EL (cell line): ENCODE results near the gene SPOP.
"Not testable (repeated sequence)": the region's sequence is repeated elsewhere in the genome, so short reads cannot be mapped to it uniquely, and the experiment has no call there.

Source experiments
- DNase-seq: peaks from one replicate; pipeline ENCODE4 v3.0.0-alpha.2; 2016

SPOP gene

GRCh38 chr17:49677933-49678847 lies at the start of gene SPOP:
TSS of gene SPOP (minus strand) at chr17:49678097. CDS start at chr17:49622810, 55,287 bp downstream.
- DNase-seq: peak; percentile 99

- no peak for DNase-seq
Observed at GRCh38 chr17:49727380-49727779, 49.5 kb upstream of the SPOP start.

DNA sequence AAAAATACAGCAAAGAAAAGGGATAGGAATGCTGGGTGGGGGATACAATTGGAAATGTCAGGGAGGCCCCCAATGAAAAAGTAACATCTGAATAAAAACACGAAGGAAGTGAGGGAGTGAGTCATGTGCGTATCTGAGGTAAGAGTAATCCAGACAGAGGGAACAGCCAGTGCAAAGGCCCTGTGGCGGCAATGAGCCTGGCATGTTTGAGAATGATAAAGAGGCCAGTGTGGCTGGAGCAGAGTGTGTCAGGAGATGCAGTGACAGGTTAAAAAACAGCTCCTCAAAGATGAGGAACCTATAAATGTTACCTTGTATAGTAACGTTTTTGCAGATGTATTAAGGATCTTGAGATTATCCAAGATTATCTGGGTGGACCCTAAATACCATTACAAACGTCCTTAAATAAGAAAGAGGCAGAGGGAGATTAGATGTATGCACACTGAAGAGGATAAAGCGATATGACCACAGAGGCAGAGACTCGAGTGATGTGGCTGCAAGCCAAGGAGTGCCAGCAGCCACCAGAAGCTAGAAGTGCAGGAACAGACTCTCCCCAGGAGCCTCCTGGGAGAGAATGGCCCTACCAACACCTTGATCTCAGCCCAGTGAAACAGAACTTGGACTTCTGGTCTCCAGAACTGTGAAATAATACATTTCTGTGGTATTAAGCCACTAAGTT lies 47.7 kb upstream of the SPOP start:
- DNase-seq: no peak

- not testable (repeated sequence) for DNase-seq
Observed at GRCh38 chr17:49724552-49724951, 46.7 kb upstream of the SPOP start.

DNA sequence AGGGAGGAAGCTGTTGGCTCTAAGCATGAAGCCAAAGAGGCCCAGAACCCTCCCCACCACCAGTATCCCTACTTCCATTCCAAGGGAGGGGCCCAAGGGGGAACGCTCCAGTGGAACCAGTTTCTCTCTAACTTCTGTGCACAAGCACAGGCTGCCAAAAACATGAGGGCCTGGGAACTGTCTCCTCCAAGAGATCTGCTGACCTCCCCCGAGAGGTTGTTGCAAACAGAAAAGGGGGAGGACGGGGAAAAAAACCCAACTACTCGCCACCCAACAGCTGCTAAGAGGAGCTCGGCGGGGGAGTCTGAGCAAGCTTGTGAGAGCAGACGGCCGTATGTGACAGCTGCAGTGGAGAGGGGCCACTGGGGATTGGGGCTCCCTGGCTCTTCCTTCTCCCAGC lies 45.5 kb upstream of the SPOP start:
- no peak for DNase-seq

GRCh38 chr17:49722066-49722465 lies 44.2 kb upstream of the SPOP start:
- no peak for DNase-seq

DNA sequence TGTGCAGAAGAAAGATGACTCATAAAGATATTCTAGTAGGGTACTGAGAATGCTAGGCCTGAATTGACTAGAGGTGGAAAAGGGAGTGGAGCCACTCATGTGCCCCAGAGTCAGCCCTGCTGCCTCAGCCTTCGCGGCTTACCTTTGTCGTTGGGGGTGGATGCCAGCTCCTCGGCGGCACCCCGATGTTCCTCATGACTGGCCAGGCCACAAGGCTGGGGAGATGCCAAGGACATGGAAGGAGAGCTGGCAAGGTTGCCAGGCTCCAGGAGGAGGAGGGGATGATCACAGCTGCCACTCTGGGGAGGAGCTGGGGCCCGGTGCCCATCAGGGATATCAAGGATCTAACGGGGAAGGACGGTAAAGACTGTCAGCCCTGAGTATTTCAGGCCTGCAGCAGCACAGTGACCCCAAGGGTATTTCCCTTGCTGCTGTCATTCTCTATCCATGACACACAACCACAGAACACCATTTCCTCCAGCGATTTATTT lies 39.5 kb upstream of the SPOP start:
- peak; percentile 28 for DNase-seq

- no peak for DNase-seq
Observed at GRCh38 chr17:49716668-49717364, 38.9 kb upstream of the SPOP start.

DNA sequence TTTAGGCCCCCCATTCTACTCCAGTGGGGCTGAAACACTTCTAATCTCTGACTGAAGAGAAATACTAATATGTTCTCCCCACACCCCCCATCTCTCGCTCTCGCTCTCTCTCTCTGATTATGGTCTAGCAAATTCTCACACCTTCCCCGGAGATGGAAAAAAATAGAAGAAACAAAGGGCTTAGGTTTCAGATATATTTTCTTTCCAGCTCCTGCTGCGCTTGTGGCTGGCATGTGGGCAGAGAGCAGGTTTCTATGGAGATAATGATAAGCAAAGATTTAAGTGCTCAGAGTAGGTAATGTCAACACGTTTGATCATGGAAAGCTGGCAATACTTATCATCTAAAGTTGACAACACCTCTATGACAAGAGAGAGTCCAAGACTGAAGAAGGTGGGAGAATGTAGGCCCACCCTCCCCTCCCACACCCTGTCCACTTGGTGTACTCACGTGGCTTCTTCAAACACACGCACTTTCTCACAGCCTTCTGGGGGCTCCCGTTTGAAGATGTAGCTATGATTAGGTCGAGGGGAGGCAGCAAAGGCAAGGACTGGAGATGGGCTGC lies 37.9 kb upstream of the SPOP start:
- no peak for DNase-seq

GRCh38 chr17:49715216-49715615 lies 37.3 kb upstream of the SPOP start:
- no peak for DNase-seq

DNA sequence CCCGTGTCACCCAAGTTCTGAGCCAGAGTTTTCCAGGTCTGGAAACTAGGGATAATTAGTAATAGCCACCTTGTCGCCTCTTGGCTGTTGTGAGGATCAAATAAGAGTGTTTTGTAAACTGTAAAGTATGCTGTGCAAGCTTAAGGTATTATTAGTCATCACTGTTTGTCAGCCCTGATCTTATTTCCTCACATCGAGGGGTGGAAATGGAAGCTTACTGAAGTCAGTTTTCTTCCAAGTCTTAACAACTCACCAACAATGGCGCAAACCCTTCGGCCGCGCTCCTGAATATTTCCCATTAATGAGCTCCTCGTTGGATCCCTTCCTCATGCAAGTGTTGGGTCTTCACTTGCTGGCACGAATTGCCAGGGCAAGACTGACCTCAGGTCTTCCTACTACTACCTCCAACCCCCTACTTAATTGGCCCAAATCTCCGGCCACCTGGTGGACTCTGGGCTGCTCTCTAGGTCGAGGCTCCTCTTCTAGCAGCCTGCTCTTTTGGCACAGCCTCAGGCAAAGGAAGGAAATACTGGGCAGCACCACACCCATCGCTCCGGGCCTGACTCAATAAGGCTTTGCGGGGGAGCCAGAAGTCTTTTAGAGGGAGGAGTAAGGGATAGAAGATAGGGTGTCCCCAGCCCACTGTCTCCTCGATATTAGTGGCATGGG lies 30.8 kb upstream of the SPOP start:
- DNase-seq: peak; percentile 21

DNA sequence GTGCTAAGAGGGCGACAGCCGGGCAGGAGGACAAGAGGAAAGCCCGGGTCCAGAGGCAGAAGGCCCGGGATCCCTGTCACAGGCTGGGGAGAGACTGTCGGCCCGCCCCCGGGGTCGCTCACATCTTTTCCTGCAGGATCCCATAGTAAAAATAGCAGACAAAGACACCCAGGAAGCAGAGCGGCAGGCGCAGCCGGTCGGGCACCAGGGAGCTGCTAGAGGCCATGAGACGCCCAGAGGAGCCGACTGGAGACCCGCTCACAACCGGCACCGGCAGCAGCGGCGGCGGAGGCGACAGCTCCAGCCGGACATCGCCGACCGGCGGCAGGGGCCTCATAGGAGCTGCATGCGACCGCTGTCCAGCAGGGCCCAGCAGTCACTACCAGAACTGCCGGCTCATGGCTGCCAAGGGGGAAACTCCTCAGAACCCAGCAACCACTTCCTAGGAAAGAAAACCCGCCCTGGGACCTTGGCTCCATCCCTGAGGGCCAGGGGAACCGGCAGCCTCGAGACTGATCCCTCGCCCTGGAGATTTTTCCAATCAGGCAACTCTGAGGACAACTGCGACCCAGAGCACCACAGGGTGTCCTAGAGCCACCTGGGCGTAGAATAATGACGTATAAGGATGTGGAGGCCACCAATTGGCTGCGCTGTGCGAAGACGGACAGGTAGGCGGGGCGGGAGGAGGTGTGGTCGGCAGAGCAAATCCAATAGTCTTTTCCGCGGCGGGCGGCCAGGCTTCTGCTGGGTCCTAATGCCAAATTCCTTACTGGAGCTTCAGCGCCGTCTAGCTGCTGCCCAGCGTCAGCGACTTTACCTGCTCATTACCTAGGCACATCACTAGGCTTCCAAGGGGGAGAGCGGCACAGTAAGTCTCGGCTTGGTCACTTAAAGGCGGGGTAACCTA lies 30.0 kb upstream of the SPOP start, which contains the start of gene SLC35B1:
TSS of gene SLC35B1 (minus strand) at position 357 of the 907 bp plus-strand sequence. CDS start at position 226, 131 bp downstream.
- peak; percentile 99 for DNase-seq

GRCh38 chr17:49707246-49707607 lies 29.3 kb upstream of the SPOP start:
- DNase-seq: peak; percentile 12

DNA sequence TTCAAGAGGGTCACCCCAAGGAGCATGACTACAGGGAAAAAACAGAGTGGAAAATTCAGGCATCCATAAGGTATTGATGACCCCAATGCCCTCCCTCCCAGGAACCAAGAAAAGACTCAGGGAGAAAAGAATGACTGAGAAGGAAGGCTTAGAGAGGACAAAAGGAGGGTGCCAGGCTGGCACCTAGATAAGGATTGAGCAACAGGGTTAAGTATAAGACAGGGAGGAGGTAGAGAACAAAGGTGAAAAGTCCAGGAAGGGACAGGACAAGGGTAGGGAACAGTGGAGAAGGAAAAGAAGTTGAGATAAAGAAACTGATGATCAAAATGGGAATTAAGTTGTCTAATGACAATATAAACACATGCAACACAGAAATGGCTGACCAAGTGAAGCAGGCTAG lies 27.4 kb upstream of the SPOP start:
- no peak for DNase-seq

DNA sequence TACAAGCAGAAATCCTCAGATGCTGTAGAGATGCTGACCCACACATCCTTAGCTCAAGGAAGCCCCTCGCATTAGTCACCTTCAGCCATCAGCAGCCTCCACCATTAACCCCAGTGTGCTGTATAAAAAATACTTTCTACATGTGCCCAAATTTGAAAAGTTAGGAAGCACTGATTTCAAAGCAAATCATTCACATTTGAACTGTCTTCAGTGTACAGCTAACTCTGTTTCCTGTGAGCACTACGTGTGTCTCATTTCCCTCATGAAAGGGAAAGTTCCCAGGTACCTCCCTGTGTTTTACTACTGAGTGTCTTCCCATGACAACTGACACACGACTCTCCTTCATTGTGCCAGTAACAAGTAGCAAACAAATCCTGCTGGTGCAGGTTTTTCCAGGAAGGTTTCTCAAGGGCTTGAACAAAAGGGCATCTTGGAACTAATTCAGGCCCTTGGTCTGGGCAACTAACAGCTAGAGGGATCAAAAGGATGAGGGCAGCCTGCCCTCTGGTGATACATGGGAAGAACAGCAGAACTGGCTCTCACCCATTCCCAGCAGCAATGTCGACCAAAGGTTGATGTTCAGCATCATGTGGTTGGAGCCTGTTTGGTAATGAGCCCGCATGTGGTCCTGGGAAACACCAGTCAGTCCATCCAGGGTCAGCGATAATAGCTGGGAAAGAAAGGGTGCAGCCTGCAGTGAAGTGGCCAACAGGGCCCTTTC lies 25.8 kb upstream of the SPOP start:
- DNase-seq: peak; percentile 36

DNA sequence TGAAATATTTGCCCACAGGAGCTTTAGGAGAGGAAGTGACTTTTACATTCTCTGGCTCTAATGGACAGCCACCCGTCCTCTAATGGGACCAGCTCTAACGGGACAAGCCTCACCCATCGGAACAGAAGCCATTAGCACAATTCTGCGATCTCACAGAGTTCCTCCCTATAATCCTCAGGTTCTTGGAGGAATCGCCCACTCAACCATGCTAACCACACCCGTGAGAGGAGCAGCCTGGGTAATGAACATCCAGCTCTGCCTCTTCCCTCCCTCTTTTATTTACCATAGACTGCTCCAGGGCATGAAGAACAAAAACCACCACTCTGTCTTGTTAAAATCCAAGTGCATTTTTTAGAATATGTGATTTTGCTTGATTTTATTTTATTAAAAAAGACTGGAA lies 23.1 kb upstream of the SPOP start:
- no peak for DNase-seq

DNA sequence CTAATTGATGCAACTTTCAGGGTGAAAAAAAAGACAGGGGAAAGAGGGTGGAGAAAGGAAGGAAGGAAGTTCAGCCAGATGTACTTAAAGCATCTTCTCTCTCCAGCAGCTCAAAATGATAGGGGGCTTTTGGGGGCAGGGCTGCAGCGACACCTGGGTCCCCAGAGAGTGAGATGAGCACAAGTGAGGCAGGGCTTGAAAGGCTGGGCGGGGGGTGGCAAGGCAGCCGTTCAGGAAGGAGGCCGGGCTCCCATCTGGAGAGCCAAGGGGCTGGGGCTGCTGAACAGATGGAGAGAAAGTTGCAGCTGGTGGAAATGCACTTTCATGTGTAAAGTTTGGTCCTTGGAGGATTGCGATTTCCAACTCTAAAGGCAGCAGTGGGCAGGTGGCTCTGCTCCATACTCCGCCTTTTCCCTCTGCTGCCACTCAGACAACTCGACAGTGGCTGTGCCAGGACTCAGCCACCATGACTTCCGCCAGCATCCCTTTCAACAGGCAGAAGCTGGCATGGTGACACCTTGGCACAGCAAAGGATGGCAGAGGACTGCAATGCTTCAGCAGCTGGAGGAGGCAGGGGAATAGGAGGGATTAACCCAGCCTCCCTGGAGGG lies 22.2 kb upstream of the SPOP start:
- DNase-seq: no peak

DNA sequence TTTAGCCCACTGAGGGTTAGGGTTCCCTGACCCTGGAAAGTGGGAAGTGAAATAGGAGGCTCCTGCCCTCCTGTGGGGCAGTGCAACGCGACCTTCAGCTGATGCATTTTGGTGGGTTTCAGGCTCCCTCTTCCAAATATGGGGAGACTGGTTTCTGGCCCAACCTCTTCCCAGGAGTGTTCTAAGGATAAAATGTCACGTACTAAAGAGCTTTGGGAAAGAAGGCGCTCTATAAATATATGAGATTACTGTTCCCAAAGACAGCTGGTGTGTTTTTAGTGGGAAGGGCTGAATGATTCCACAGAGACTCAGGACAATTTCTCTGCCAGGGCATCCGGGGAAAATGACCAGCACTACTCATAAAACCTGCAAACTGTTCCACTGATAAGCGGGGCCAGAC lies 20.1 kb upstream of the SPOP start:
- no peak for DNase-seq

GRCh38 chr17:49696233-49696761 lies 18.4 kb upstream of the SPOP start:
- DNase-seq: no peak

DNA sequence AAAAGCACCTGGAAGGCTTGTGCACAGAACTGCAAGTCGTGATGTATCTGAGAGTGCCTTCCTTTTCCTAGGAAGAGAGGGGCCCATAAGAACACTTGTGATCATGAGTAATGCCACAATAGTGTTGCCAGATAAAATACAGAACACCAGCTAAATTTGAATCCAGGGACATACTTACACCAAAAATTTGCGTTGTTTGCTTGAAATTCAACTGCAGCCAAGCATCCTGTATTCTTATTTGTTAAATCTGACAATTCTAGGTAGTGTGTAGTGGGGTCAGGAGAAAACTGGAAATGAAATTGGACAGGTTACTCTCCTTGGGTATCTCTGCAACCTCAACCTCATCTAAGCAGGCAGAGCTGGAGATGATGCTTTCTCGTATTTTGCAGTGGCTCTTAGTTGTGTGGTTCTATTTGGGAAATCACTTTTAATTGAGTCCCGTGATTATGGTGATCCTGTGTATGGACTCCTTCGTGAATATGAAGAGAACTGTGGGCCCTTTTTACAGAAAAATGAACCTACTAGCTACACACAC lies 17.9 kb upstream of the SPOP start:
- no peak for DNase-seq
